CD4-positive, alpha-beta memory T cell (primary cell): ENCODE measurements around the gene RIPK4. TPM values are rescaled to one million over a fixed set of nuclear protein-coding genes. Genes with fewer than 3 reads are reported as not detected.
A peak's percentile ranks its signal among the peaks of the same experiment; 100 is the strongest.

Experiments used
- CTCF ChIA-PET: fragments of 350-600 bp; sonication (Branson Sonifier 250); formaldehyde crosslinking; loops from one replicate; lab custom pipeline; 2021; ENCODE audit warnings: inconsistent platforms; ENCODE audit not compliant: partially characterized antibody; lab: Charles Lee
- POLR2A ChIA-PET: fragments of 350-600 bp; sonication (Branson Sonifier 250); formaldehyde crosslinking; loops from one replicate; lab custom pipeline; 2021; ENCODE audit not compliant: partially characterized antibody; lab: Charles Lee
- DNase-seq, 5 donors: peaks; one replicate each; pipeline versions ENCODE4 v3.0.0 to v3.0.0-alpha.2; 2020 to 2022; ENCODE audit warnings: mixed read lengths in 1 of 5
- H3K27ac ChIP-seq: one replicate; pipeline ENCODE4 v1.7.0; 2013; ENCODE audit warnings: low read depth, low read length
- H3K27me3 ChIP-seq: 2 replicates; pipeline ENCODE4 v1.7.0; 2013; ENCODE audit warnings: mild to moderate bottlenecking, low read length, moderate library complexity; ENCODE audit not compliant: insufficient read depth
- H3K36me3 ChIP-seq: 2 replicates; pipeline ENCODE4 v1.7.0; 2013; ENCODE audit warnings: mild to moderate bottlenecking, low read length, moderate library complexity; ENCODE audit not compliant: insufficient read depth
- H3K4me1 ChIP-seq: 2 replicates; pipeline ENCODE4 v1.7.0; 2013; ENCODE audit warnings: mild to moderate bottlenecking, low read length, moderate library complexity; ENCODE audit not compliant: insufficient read depth
- H3K4me3 ChIP-seq, 2 donors: one replicate each; pipeline ENCODE4 v1.7.0; 2013; ENCODE audit warnings: low read length in 2 of 2, mild to moderate bottlenecking in 1 of 2
- H3K9me3 ChIP-seq, 2 donors: one replicate each; pipeline ENCODE4 v1.7.0; 2013; ENCODE audit warnings: low read length in 2 of 2, control low read depth in 1 of 2; ENCODE audit not compliant: control insufficient read depth in 1 of 2
- H3K27ac Mint-ChIP-seq, 7 donors: one replicate each; pipeline ENCODE4 v1.8.0; 2020 to 2021; ENCODE audit warnings: mixed read lengths in 7 of 7, mild to moderate bottlenecking in 6 of 7, inconsistent platforms in 3 of 7, moderate library complexity in 3 of 7
- H3K27me3 Mint-ChIP-seq, 2 donors: one replicate each; pipeline ENCODE4 v1.8.0; 2020 to 2021; ENCODE audit warnings: mixed read lengths in 2 of 2
- H3K36me3 Mint-ChIP-seq, 2 donors: one replicate each; pipeline ENCODE4 v1.8.0; 2020 to 2021; ENCODE audit warnings: mixed read lengths in 2 of 2, inconsistent platforms in 1 of 2, mild to moderate bottlenecking in 1 of 2
- H3K4me1 Mint-ChIP-seq, 4 donors: one replicate each; pipeline ENCODE4 v1.8.0; 2020 to 2021; ENCODE audit warnings: mixed read lengths in 4 of 4, mild to moderate bottlenecking in 1 of 4
- H3K4me3 Mint-ChIP-seq, 8 donors: one replicate each; pipeline ENCODE4 v1.8.0; 2020 to 2021; ENCODE audit warnings: mixed read lengths in 8 of 8, mild to moderate bottlenecking in 7 of 8, moderate library complexity in 6 of 8, inconsistent platforms in 3 of 8
- H3K9me3 Mint-ChIP-seq, 8 donors: one replicate each; pipeline ENCODE4 v1.8.0; 2020 to 2021; ENCODE audit warnings: mixed read lengths in 8 of 8, mild to moderate bottlenecking in 5 of 8, inconsistent platforms in 3 of 8, moderate library complexity in 1 of 8
- intact Hi-C: fragments of 100-400 bp; cut with micrococcal nuclease; formaldehyde crosslinking; loops from one replicate; pipeline ENCODE4 v1.15.1; 2023
- polyA plus RNA-seq, 2 donors: library from polyadenylated mRNA; unstranded; fragments of 300-500 nt; fragmentation: Illumina TruSeq; gene quantifications; one replicate each; pipeline ENCODE4 v1.2.3, GENCODE V29; 2021
- total RNA-seq, 2 experiments: library from RNA; stranded (reverse); gene quantifications; one replicate each; pipeline ENCODE4 v1.2.3, GENCODE V29; 2021

Gene RIPK4
- total RNA-seq (under 1 TPM; 0.26 to 0.36 TPM), polyA plus RNA-seq (under 1 TPM in 1 of 2 donors, not detected in 1; 0.16 TPM)

DNA sequence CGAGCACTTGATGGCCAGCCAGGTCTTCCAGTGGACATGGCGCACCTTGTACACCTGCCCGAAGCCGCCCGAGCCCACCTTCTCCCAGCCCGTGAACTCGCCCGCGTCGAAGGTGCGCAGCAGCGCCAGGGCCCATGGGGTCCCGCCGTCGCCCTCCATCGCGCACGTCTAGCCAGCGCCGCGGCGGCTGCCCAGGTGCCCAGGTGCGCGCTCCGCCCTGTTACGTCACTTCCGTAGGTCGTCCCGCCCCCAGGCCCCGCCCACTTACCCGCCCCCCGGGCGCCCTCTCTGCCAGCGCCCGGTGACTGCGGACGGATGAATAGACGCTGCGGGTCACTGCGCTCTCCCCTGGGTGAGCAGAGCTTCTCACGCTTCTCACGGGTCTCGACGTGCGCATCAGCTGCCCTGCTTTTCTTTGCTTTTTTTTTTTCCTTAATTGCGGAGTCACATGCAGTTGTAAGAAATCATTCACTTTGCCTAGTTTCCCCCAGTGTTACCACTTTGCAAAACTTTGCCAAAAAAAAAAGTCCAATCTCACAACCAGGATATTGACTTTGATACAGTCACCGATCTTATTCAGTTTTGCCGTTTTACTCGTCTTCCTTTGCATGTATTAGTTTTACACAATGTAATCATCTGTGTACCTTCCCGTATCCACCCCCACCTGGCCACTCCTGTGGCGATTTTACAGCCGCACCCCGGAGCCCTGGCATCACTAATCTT, at the start of gene RIPK4:
TSS of gene RIPK4 (minus strand) at position 170 of the 723 bp plus-strand sequence. CDS start at position 159, 11 bp downstream.
- peak within 1 kb of the TSS in 1 of 2 donors; percentile 42 for H3K4me3 ChIP-seq
- peaks cover 30% of the 10 kb centered on the region for H3K27me3 ChIP-seq
- Mint-ChIP-seq H3K4me1 (peaks cover 17 to 39% (median 24%) of the 10 kb centered on the region in 4 donors), H3K4me3 (peak within 1 kb of the TSS; percentile 67 to 91 (median 84)), H3K9me3 (peaks cover 0 to 8% (median 0%) of the 10 kb centered on the region in 8 donors), H3K36me3 (no peaks in the 10 kb centered on the region), H3K27me3 (peaks cover 44 to 66% of the 10 kb centered on the region in 2 donors), H3K27ac (peak within 1 kb of the TSS in 6 of 7 donors; percentile 57 to 76 (median 66))
- no peaks in the 10 kb centered on the region for H3K9me3 ChIP-seq
- CTCF ChIA-PET = interaction anchor here (1.2 kb wide), 1 partner anchor 8 kb away, joined by 4 read pairs; no protein-coding TSS in a partner anchor
- peak; percentile 28 to 43 (median 38) for DNase-seq
- no peaks in the 10 kb centered on the region for H3K36me3 ChIP-seq
- POLR2A ChIA-PET = no interaction called here
- intact Hi-C loops = no loop called here
- H3K4me1 ChIP-seq = peaks cover 28% of the 10 kb centered on the region
- no peak within 1 kb of the TSS for H3K27ac ChIP-seq

GRCh38 chr21:41815652-41816582, 49.1 kb upstream of the RIPK4 start:
- no peaks in the 10 kb centered on the region for H3K9me3 Mint-ChIP-seq
- H3K36me3 Mint-ChIP-seq = peaks cover 19 to 44% of the 10 kb centered on the region in 2 donors
- intact Hi-C loops = loop anchor here (2.0 to 10.0 kb wide), 3 partner anchors 79 to 293 kb away; partner anchors contain the start of gene ZBTB21
- H3K27me3 ChIP-seq = no peaks in the 10 kb centered on the region
- no peak overlapping the region for H3K27ac Mint-ChIP-seq
- H3K4me3 Mint-ChIP-seq = no peak overlapping the region
- ChIA-PET CTCF (interaction anchor here (0.6 to 4.2 kb wide), 21 partner anchors 9 to 568 kb away, joined by 3 to 68 read pairs (median 4); no protein-coding TSS in a partner anchor), POLR2A (interaction anchor here (0.7 to 1.1 kb wide), 2 partner anchors 297 to 302 kb away, joined by 3 to 4 read pairs; no protein-coding TSS in a partner anchor)
- H3K27ac ChIP-seq = no peak overlapping the region
- H3K27me3 Mint-ChIP-seq = no peaks in the 10 kb centered on the region
- no peaks in the 10 kb centered on the region for H3K9me3 ChIP-seq
- no peak for DNase-seq
- H3K4me3 ChIP-seq = no peak overlapping the region
- H3K4me1 Mint-ChIP-seq = peaks cover 0 to 8% (median 2%) of the 10 kb centered on the region in 4 donors
- no peaks in the 10 kb centered on the region for H3K4me1 ChIP-seq
- H3K36me3 ChIP-seq = peaks cover 8% of the 10 kb centered on the region

DNA sequence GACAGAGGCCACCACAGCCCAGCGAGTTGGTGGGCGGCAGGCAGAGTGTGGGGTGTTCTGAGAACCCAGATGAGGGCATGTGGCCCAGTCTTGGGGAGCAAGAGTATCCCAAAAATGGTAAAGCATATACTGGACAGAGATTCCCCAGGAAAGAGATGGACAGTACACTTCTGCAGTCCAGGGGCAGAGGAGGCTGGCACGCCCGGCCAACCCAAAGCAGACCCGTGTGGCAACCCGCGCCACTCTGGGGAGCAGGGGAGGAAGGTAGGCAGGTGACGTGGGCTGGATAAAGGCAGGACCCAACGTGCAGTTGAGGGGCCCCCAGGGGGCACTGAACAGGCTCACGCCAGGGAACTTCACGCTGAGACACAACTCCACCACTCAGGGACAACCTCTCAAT, 46.4 kb upstream of the RIPK4 start:
- Mint-ChIP-seq H3K4me1 (peaks cover 0 to 8% (median 2%) of the 10 kb centered on the region in 4 donors), H3K9me3 (no peaks in the 10 kb centered on the region), H3K27me3 (no peaks in the 10 kb centered on the region), H3K27ac (no peak overlapping the region), H3K36me3 (peaks cover 30 to 54% of the 10 kb centered on the region in 2 donors), H3K4me3 (no peak overlapping the region)
- ChIA-PET CTCF (no interaction called here), POLR2A (no interaction called here)
- no peaks in the 10 kb centered on the region for H3K9me3 ChIP-seq
- H3K27ac ChIP-seq = no peak overlapping the region
- intact Hi-C loops = loop anchor here (10.0 kb wide), 1 partner anchor 82 kb away; no protein-coding TSS in a partner anchor
- H3K36me3 ChIP-seq = peaks cover 16% of the 10 kb centered on the region
- H3K27me3 ChIP-seq = no peaks in the 10 kb centered on the region
- no peak for DNase-seq
- H3K4me1 ChIP-seq = no peaks in the 10 kb centered on the region
- H3K4me3 ChIP-seq = no peak overlapping the region

GRCh38 chr21:41812679-41813078, 45.8 kb upstream of the RIPK4 start:
- no peak overlapping the region for H3K27ac Mint-ChIP-seq
- intact Hi-C loops = loop anchor here (10.0 kb wide), 1 partner anchor 82 kb away; no protein-coding TSS in a partner anchor
- H3K4me1 ChIP-seq = no peaks in the 10 kb centered on the region
- ChIA-PET POLR2A (no interaction called here), CTCF (no interaction called here)
- no peak for DNase-seq
- H3K36me3 ChIP-seq = peaks cover 16% of the 10 kb centered on the region
- H3K27ac ChIP-seq = no peak overlapping the region
- no peaks in the 10 kb centered on the region for H3K27me3 ChIP-seq
- H3K9me3 ChIP-seq = no peaks in the 10 kb centered on the region
- H3K4me3 Mint-ChIP-seq = no peak overlapping the region
- peaks cover 34 to 57% of the 10 kb centered on the region in 2 donors for H3K36me3 Mint-ChIP-seq
- H3K4me3 ChIP-seq = no peak overlapping the region
- peaks cover 0 to 8% (median 2%) of the 10 kb centered on the region in 4 donors for H3K4me1 Mint-ChIP-seq
- no peaks in the 10 kb centered on the region for H3K9me3 Mint-ChIP-seq
- H3K27me3 Mint-ChIP-seq = no peaks in the 10 kb centered on the region

DNA sequence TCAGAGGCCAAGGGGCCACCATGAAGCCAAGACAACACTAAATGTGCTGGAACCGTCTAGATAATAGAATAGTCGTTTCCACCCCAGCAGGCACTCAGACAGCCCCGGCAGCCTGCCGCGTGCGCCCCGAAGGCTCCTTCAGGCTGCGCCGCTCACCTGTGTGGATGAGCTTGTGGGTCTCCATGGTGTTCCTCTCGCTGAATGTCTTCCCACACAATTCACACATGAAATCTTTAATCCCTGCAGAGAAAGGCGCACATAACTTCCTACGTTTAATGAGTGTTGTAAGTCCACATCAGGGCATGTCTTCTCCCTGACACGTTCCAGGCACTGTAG, 43.7 kb upstream of the RIPK4 start:
- ChIA-PET POLR2A (no interaction called here), CTCF (no interaction called here)
- H3K4me1 ChIP-seq = no peaks in the 10 kb centered on the region
- H3K27ac ChIP-seq = no peak overlapping the region
- intact Hi-C loops = loop anchor here (10.0 kb wide), 1 partner anchor 84 kb away; no protein-coding TSS in a partner anchor
- Mint-ChIP-seq H3K27me3 (no peaks in the 10 kb centered on the region), H3K36me3 (peaks cover 49 to 52% of the 10 kb centered on the region in 2 donors), H3K4me3 (no peak overlapping the region), H3K9me3 (peaks cover 0 to 5% (median 0%) of the 10 kb centered on the region in 8 donors), H3K27ac (no peak overlapping the region), H3K4me1 (peaks cover 0 to 6% (median 1%) of the 10 kb centered on the region in 4 donors)
- H3K4me3 ChIP-seq = no peak overlapping the region
- no peaks in the 10 kb centered on the region for H3K27me3 ChIP-seq
- no peaks in the 10 kb centered on the region for H3K9me3 ChIP-seq
- H3K36me3 ChIP-seq = peaks cover 16% of the 10 kb centered on the region
- DNase-seq = no peak

DNA sequence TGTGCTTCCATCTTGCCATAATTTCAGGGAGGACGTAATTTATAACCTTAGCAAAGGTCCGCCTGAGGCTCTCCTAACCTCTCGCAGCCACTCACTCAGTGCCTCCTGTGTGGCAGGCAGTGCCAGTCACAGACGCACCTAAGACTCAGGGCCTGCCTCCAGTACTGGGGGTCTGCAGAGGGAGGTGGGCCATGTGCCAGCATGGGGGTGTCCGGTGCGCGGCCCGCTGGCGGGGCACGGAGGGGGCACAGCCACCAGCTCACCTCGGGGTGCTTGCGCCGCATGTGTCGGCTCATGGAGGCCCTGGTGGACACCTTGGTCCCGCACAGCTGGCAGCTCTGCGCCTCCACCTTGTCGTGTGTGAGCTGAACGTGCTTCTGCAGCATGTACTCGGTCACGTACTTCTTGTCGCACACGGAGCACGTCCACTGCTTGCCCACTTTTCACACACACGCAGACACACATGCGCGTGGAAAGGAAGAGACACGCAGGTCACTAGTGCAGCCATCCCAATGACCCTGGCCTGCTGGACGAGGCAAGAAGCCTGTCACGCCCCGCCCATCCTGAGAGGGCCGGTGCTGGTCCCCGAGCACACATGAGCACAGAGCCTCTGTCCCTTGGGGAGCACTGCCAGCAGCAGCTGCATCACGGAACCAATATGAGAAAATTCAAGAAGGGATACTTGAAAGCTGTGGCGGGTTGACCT, 43.2 kb upstream of the RIPK4 start:
- intact Hi-C loops = loop anchor here (10.0 kb wide), 1 partner anchor 85 kb away; no protein-coding TSS in a partner anchor
- Histone ChIP-seq H3K4me3 (no peak overlapping the region), H3K27ac (no peak overlapping the region), H3K36me3 (peaks cover 16% of the 10 kb centered on the region), H3K9me3 (no peaks in the 10 kb centered on the region), H3K27me3 (no peaks in the 10 kb centered on the region), H3K4me1 (no peaks in the 10 kb centered on the region)
- CTCF ChIA-PET = no interaction called here
- POLR2A ChIA-PET = no interaction called here
- no peak overlapping the region for H3K27ac Mint-ChIP-seq
- H3K9me3 Mint-ChIP-seq = peaks cover 0 to 5% (median 0%) of the 10 kb centered on the region in 8 donors
- DNase-seq = no peak
- peaks cover 48 to 50% of the 10 kb centered on the region in 2 donors for H3K36me3 Mint-ChIP-seq
- no peak overlapping the region for H3K4me3 Mint-ChIP-seq
- H3K27me3 Mint-ChIP-seq = no peaks in the 10 kb centered on the region
- peaks cover 0 to 8% (median 1%) of the 10 kb centered on the region in 4 donors for H3K4me1 Mint-ChIP-seq
